ENCODE results near the gene CWC27.
"Not testable (repeated sequence)": the region's sequence is repeated elsewhere in the genome, so short reads cannot be mapped to it uniquely, and the experiment has no call there.

CWC27 gene

GRCh38 chr5:64822320-64822719, 53.6 kb downstream of the CWC27 start:
- DNase-seq (ENCODE audit: low read depth): no peak
- TF ChIP-seq CTCF (IDR thresholded peaks at IDR 0.05; ENCODE audit: low read depth, low read length, missing control alignments): no peak
- no peak overlapping the region for H3K4me3 ChIP-seq (ENCODE audit: low read depth, low read length)

GRCh38 chr5:64826541-64826940, 57.8 kb downstream of the CWC27 start:
- no peak for TF ChIP-seq CTCF (IDR thresholded peaks at IDR 0.05; ENCODE audit: low read depth, low read length, missing control alignments)
- H3K4me3 ChIP-seq (ENCODE audit: low read depth, low read length): no peak overlapping the region
- no peak for DNase-seq (ENCODE audit: low read depth)

GRCh38 chr5:64827703-64828102, 59.0 kb downstream of the CWC27 start:
- H3K4me3 ChIP-seq (ENCODE audit: low read depth, low read length): no peak overlapping the region
- TF ChIP-seq CTCF (IDR thresholded peaks at IDR 0.05; ENCODE audit: low read depth, low read length, missing control alignments): no peak
- DNase-seq (ENCODE audit: low read depth): no peak

- DNase-seq (ENCODE audit: low read depth); H3K4me3 ChIP-seq (ENCODE audit: low read depth, low read length): not testable (repeated sequence)
Observed at GRCh38 chr5:64830650-64831049, 61.9 kb downstream of the CWC27 start.

- no peak for DNase-seq (ENCODE audit: low read depth)
- H3K4me3 ChIP-seq (ENCODE audit: low read depth, low read length): no peak overlapping the region
- no peak for TF ChIP-seq CTCF (IDR thresholded peaks at IDR 0.05; ENCODE audit: low read depth, low read length, missing control alignments)
Observed at GRCh38 chr5:64831996-64832395, 63.3 kb downstream of the CWC27 start.

- DNase-seq (ENCODE audit: low read depth): no peak
- TF ChIP-seq CTCF (IDR thresholded peaks at IDR 0.05; ENCODE audit: low read depth, low read length, missing control alignments): no peak
Observed at GRCh38 chr5:64834037-64834436, 65.3 kb downstream of the CWC27 start.

GRCh38 chr5:64834611-64835010, 65.9 kb downstream of the CWC27 start:
- no peak overlapping the region for H3K4me3 ChIP-seq (ENCODE audit: low read depth, low read length)
- DNase-seq (ENCODE audit: low read depth): no peak
- no peak for TF ChIP-seq CTCF (IDR thresholded peaks at IDR 0.05; ENCODE audit: low read depth, low read length, missing control alignments)

More at GRCh38 chr5:64834037-64834436, 65.3 kb downstream of the CWC27 start:
- no peak overlapping the region for H3K4me3 ChIP-seq (ENCODE audit: low read depth, low read length)

GRCh38 chr5:64835266-64835665, 66.5 kb downstream of the CWC27 start:
- TF ChIP-seq CTCF (IDR thresholded peaks at IDR 0.05; ENCODE audit: low read depth, low read length, missing control alignments): no peak
- DNase-seq (ENCODE audit: low read depth): no peak
- H3K4me3 ChIP-seq (ENCODE audit: low read depth, low read length): no peak overlapping the region

Measured in GM12864 (cell line).